GM06990 (cell line): ENCODE data around the gene TEAD1.

Experiments
- DNase-seq: peaks from one replicate; pipeline ENCODE4 v3.0.0-alpha.2; 2011; ENCODE audit not compliant: insufficient read length; ENCODE audit errors: extremely low read depth
- H3K27me3 ChIP-seq: replicated peaks from 2 replicates; pipeline ENCODE4 v1.6.0; 2011; ENCODE audit warnings: low read length; ENCODE audit not compliant: control insufficient read depth, insufficient read depth
- H3K36me3 ChIP-seq: 2 replicates; pipeline ENCODE4 v1.5.1; 2011; ENCODE audit warnings: low read length; ENCODE audit not compliant: control insufficient read depth, insufficient read depth
- H3K4me3 ChIP-seq: replicated peaks from 2 replicates; pipeline ENCODE4 v1.5.1; 2011; ENCODE audit warnings: low read depth, mild to moderate bottlenecking, control low read depth, low read length
- CTCF ChIP-seq: IDR thresholded peaks from 2 replicates; pipeline ENCODE4 v1.5.1; 2011; ENCODE audit warnings: low read length, control low read depth, mild to moderate bottlenecking, inconsistent platforms; ENCODE audit not compliant: insufficient read depth, poor library complexity, severe bottlenecking

Gene TEAD1

GRCh38 chr11:12762278-12762677, 88.1 kb downstream of the TEAD1 start:
- no peaks in the 10 kb centered on the region for H3K27me3 ChIP-seq
- no peak for DNase-seq
- no peak for TF ChIP-seq CTCF
- no peaks in the 10 kb centered on the region for H3K36me3 ChIP-seq
- H3K4me3 ChIP-seq = no peak overlapping the region

DNA sequence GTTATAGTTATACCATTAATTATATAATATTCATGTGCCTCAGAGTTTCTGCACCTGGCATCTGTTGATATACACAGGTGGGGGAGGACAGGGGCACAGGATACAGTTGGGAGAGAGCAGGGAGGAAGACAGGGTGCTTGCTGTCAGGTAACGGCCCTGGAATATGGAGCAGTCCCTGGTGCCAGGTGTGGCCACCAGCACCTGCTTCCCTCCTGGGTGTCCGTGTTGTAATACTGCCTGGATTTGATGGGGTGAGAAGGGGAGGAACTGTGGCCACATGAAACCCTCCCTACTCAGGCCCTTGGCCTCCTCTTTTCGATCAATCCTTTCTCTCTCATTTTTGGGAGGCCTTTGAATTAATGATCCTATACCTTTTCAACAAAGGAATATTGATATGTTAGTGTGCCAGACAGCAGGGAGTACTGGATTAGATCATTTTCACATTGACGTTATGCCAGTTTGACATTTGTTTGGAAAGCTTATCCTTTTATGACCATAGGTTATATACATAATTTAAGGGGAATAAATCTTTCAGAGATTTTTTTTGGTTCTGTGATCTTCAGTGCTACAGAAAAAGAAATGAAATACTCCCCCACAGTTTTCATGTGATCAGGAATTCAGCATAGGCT, 88.6 kb downstream of the TEAD1 start:
- TF ChIP-seq CTCF = no peak
- no peak overlapping the region for H3K4me3 ChIP-seq
- H3K36me3 ChIP-seq = no peaks in the 10 kb centered on the region
- H3K27me3 ChIP-seq = no peaks in the 10 kb centered on the region
- no peak for DNase-seq

GRCh38 chr11:12764187-12764914, 90.1 kb downstream of the TEAD1 start:
- H3K36me3 ChIP-seq = no peaks in the 10 kb centered on the region
- no peak for DNase-seq
- H3K27me3 ChIP-seq = no peaks in the 10 kb centered on the region
- H3K4me3 ChIP-seq = no peak overlapping the region
- no peak for TF ChIP-seq CTCF

DNA sequence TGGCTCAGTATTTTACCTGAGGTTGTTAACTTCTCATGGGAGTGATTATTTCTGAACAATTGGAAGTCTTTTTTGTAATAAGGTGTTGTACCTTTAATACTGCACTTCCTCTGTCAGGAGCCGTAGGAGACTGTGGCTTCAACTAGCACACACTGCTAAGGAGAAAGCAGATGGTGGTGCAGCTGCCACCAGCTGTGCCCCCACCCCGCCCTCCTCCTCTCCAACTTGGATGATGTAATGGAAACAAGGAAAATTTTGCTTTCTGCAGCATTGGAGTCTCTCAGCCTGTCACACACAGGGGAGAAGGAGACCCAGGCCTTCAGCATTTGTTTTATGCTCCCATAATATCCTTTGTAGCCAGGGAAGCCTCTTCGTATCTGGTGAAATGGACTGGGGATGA, 91.2 kb downstream of the TEAD1 start:
- DNase-seq = no peak
- no peak for TF ChIP-seq CTCF
- H3K4me3 ChIP-seq = no peak overlapping the region
- H3K27me3 ChIP-seq = no peaks in the 10 kb centered on the region
- no peaks in the 10 kb centered on the region for H3K36me3 ChIP-seq

- TF ChIP-seq CTCF = no peak
- DNase-seq = no peak
- no peaks in the 10 kb centered on the region for H3K36me3 ChIP-seq
- no peak overlapping the region for H3K4me3 ChIP-seq
- no peaks in the 10 kb centered on the region for H3K27me3 ChIP-seq
Observed at GRCh38 chr11:12767027-12767426, 92.8 kb downstream of the TEAD1 start.

GRCh38 chr11:12767577-12767976, 93.4 kb downstream of the TEAD1 start:
- Histone ChIP-seq H3K36me3 (no peaks in the 10 kb centered on the region), H3K4me3 (no peak overlapping the region), H3K27me3 (no peaks in the 10 kb centered on the region)
- no peak for DNase-seq
- no peak for TF ChIP-seq CTCF
